HFF-Myc (cell line): Measurements from ENCODE around the gene ATP6V0E1.
A peak's percentile ranks its signal among the peaks of the same experiment; 100 is the strongest.

Source experiments
- DNase-seq: peaks from one replicate; pipeline ENCODE4 v3.0.0-alpha.2; 2011; ENCODE audit warnings: low read depth; ENCODE audit errors: extremely low read depth
- H3K4me3 ChIP-seq: replicated peaks from 2 replicates; pipeline ENCODE4 v1.5.1; 2011; ENCODE audit warnings: low read depth, mild to moderate bottlenecking, control low read depth, low read length
- CTCF ChIP-seq: IDR thresholded peaks from 2 replicates; pipeline ENCODE4 v1.5.1; 2012; ENCODE audit warnings: mild to moderate bottlenecking, low read depth, low read length, control low read depth; ENCODE audit errors: missing control alignments

The ATP6V0E1 gene

DNA sequence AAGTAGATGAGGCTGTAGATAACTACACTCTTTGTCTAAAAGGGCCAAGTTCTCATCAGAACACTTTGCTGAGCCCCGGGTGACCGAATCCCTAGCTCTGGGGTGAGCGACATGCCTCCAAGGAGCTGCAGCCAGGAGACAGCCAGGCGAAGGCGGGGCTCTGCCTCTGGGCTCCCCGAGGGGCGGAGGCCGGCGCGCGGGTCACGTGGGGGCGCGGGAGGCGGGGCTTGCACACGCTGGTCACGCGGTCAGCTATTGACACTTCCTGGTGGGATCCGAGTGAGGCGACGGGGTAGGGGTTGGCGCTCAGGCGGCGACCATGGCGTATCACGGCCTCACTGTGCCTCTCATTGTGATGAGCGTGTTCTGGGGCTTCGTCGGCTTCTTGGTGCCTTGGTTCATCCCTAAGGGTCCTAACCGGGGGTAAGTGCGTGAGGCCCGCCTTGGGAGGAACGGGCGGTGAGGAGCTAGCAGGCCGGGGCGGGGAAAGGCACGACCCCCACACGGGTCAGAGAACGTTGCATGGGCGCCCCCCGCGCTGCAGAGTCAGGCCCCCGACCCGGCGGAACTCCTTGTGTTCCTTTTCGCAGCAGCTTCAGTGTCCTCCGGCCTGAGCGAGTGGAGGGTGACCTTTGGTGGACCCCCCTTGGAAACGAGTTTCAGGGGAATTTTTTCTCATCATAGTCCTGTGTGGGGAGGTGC is at the start of gene ATP6V0E1:
Gene ATP6V0E1, plus strand, starts transcription at position 230 of the 702 bp plus-strand sequence. Its CDS starts 90 bp downstream, at position 320.
- peak; percentile 72 for DNase-seq
- H3K4me3 ChIP-seq, result peak within 1 kb of the TSS; percentile 96
- TF ChIP-seq CTCF, result no peak

- TF ChIP-seq CTCF, result no peak
- no peak overlapping the region for H3K4me3 ChIP-seq
- no peak for DNase-seq
Measured at GRCh38 chr5:172935096-172935495, 48.5 kb upstream of the ATP6V0E1 start.

- no peak for TF ChIP-seq CTCF
- H3K4me3 ChIP-seq, result no peak overlapping the region
- DNase-seq, result no peak
Measured at GRCh38 chr5:172936401-172936800, 47.2 kb upstream of the ATP6V0E1 start.

- TF ChIP-seq CTCF, result peak; percentile 51
- H3K4me3 ChIP-seq, result no peak overlapping the region
- no peak for DNase-seq
Measured at GRCh38 chr5:172939071-172939470, 44.5 kb upstream of the ATP6V0E1 start.

DNA sequence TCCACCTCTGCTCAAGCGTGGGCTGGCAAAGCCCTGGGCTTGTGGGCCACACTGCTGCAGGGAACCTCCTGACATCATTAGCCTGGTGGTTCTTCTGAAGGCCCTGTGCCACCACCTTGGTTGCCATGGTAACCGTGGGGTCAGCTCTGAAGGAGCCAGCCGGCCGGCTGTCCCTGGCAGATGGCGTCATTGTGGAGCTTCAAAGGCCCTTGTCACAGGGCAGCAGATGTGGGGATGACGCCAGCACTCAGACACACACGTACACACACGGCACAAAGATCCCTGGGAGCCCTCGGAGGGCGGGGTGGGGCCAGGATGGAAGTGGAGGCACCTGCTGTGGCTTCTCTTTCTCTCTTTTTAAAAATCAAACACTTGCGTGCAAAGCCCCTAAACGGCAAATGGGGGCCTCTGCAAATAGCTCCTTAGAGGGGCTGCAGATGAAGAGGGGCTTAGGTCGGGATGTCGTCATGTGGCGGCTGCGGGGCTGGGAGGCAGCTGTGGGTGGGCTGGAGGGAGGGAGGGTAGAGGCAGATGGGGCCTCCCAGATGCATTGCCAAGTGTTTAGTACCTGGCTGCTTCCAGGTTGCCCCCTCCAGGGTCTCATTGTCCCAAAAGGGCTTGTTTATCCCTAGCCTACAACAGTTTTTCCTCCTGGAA is 43.8 kb upstream of the ATP6V0E1 start:
- no peak for TF ChIP-seq CTCF
- DNase-seq, result no peak
- no peak overlapping the region for H3K4me3 ChIP-seq

DNA sequence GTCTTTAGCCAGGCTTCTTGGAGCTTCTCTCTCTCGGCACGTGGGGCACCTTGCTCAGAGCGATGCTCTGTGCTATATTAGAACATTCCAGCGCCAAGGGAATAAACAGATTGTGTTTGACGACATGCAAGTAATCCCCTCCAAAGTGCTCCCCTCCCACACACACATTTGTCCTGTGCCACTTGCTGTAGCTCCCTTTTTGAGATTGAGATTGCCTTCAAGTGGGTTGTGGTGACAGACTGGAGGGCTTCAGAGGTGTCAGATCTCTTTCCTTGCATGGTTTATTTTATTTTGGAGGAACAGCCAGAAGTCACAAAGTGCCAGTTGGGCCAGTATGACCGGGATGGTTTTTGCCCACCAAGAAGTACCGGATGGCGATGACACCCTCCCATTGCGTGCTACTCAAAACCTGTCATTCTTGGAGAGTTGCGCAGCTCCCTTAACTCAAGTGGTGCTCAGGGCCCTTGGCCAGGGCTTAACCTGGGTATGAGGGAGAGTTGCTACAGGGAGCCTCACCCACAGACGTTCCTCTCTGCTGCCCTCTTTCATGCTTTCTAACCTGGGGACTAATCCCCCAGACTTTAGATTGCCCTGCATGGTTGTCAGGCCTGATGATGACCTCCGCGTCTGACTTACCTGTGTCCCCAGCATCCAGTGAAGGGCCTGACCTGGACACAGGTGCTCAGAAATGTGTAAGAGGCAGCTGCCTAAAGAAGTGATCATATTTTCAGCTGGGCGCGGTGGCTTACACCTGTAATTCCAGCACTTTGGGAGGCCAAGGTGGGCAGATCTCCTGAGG is 43.1 kb upstream of the ATP6V0E1 start:
- H3K4me3 ChIP-seq, result no peak overlapping the region
- DNase-seq, result no peak
- no peak for TF ChIP-seq CTCF
